ENCODE results near the gene ADCY3.

DNA sequence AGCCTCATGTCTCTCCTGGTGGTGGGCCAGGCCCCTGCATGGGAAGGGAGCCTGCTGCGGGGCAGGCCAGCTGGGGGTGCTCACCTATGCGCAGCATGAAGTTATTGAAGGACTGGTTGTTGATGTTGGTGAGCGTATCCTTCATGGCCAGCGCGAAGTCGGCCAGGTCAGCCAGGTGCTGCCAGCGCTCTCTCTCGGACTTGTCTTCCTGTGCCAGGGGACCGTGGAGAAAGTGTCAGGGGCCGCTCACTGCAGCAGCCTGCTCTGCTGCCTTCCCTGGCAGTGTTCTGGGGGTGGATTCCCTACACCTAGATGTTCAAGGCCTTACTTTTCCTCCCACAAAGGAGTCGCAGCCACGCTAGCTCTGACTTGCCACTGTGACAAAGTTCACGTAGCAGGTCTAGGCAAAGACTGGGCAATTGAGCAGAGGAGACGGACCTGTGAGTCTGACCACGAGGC is 98.6 kb downstream of the ADCY3 start:
- TF ChIP-seq, protein P1, sequence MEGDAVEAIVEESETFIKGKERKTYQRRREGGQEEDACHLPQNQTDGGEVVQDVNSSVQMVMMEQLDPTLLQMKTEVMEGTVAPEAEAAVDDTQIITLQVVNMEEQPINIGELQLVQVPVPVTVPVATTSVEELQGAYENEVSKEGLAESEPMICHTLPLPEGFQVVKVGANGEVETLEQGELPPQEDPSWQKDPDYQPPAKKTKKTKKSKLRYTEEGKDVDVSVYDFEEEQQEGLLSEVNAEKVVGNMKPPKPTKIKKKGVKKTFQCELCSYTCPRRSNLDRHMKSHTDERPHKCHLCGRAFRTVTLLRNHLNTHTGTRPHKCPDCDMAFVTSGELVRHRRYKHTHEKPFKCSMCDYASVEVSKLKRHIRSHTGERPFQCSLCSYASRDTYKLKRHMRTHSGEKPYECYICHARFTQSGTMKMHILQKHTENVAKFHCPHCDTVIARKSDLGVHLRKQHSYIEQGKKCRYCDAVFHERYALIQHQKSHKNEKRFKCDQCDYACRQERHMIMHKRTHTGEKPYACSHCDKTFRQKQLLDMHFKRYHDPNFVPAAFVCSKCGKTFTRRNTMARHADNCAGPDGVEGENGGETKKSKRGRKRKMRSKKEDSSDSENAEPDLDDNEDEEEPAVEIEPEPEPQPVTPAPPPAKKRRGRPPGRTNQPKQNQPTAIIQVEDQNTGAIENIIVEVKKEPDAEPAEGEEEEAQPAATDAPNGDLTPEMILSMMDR (optimal IDR thresholded peaks at IDR 0.05 in 1 of 3, IDR thresholded peaks at IDR 0.05 in 1 of 3, conservative IDR thresholded peaks at IDR 0.05 in 1 of 3; ENCODE audit: extremely low read depth in 1 of 3, insufficient read depth in 2 of 3, low read length in 3 of 3): no peak
- no peak for TF ChIP-seq EZH2 (IDR thresholded peaks at IDR 0.05; ENCODE audit: low read length)

Measured in keratinocyte (primary cell).